PFSK-1 (cell line): ENCODE measurements around the gene SPATA25.

Experiments used
- POLR2AphosphoS5 ChIP-seq: IDR thresholded peaks from 2 replicates; pipeline ENCODE4 v1.6.1; 2012; ENCODE audit warnings: low read depth, mild to moderate bottlenecking, control low read depth, low read length, moderate library complexity
- REST ChIP-seq, 2 experiments: IDR thresholded peaks; 2 replicates each; pipeline versions ENCODE4 v1.6.1 to v1.8.0; 2011 to 2012; ENCODE audit warnings: low read depth in 2 of 2, low read length in 2 of 2, control low read depth in 1 of 2, inconsistent platforms in 1 of 2, mild to moderate bottlenecking in 1 of 2, moderate library complexity in 1 of 2; ENCODE audit not compliant: insufficient read depth in 1 of 2
- SIN3A ChIP-seq: IDR thresholded peaks from 2 replicates; pipeline ENCODE4 v1.6.1; 2012; ENCODE audit warnings: mild to moderate bottlenecking, low read length, moderate library complexity, borderline replicate concordance; ENCODE audit not compliant: insufficient read depth
- TAF1 ChIP-seq: IDR thresholded peaks from 2 replicates; pipeline ENCODE4 v1.6.1; 2012; ENCODE audit warnings: low read length, control low read depth, borderline replicate concordance; ENCODE audit not compliant: insufficient read depth

- no peak for TF ChIP-seq SIN3A
- no peak for TF ChIP-seq POLR2AphosphoS5
- TF ChIP-seq TAF1: no peak
- no peak for TF ChIP-seq REST (IDR thresholded peaks at IDR 0.05; ENCODE audit: insufficient read depth in 1 of 2, low read depth in 2 of 2, low read length in 2 of 2)
Measured at GRCh38 chr20:45897692-45898091, 10.3 kb upstream of the SPATA25 start.
